Measurements from ENCODE around the gene PSMD13.
"Not testable (repeated sequence)": the region's sequence is repeated elsewhere in the genome, so short reads cannot be mapped to it uniquely, and the experiment has no call there.

Gene PSMD13

GRCh38 chr11:217704-218103 is 19.1 kb upstream of the PSMD13 start:
- no peak for DNase-seq (ENCODE audit: low read depth in 2 of 2)

DNA sequence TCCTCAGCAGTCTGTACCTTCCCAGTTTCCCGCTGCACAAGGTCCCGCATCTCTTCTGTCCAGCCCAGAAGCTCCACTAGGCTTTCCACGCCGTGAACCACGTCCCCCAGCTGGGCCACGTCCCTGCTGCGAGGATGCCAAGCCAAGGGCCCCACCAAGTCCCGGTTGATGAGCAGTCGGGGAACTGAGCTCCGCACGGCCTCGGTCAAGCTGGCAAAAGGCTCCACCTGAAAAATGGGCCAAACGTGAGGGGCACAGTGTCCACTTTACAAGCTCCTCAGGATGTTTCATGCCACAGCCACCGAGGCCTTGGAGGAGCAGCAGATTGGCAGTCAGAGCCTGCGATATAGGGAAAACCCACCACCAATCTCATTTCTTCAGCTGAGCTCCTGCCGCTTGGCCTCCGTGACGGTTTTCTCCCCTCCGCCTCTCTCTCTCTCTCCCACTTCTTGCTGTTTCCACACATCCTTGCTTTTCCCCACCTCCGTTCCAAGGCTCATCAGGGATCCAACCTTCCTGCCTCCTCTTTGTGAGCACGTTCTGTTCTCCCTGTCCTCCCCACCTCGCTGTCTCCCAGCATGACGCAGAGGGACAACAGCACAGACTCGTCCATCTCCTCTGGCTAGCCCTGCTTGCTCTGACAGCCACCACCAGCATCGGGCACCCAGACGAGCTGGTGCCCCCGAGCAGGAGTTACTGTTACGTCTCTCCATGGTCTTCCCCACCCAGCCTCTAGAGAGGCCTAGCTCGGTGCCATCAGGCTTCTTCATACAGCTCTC is 17.8 kb upstream of the PSMD13 start:
- DNase-seq (ENCODE audit: low read depth in 2 of 2), result no peak

- DNase-seq (ENCODE audit: low read depth in 2 of 2), result not testable (repeated sequence)
These were observed 16.0 kb upstream of the PSMD13 start for GRCh38 chr11:220641-221215.

DNA sequence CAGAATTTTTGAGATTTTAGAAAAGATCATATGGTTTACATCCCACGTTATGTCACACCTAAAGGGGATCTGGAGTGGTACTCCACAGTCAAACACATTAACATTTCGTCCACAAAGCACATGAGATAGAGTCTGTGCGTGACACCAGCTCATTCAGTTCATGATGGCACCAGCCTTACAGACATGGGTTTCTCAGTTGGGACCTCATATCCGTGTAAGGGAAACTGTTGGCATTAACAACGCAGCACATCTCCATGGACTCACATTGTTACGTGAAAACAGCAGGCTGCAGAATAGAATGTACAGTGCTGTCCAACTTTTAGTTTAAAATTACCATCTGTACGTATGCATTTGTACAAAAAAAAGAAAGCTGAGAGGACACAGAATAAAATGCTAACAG is 15.2 kb upstream of the PSMD13 start:
- no peak for DNase-seq (ENCODE audit: low read depth in 2 of 2)

DNA sequence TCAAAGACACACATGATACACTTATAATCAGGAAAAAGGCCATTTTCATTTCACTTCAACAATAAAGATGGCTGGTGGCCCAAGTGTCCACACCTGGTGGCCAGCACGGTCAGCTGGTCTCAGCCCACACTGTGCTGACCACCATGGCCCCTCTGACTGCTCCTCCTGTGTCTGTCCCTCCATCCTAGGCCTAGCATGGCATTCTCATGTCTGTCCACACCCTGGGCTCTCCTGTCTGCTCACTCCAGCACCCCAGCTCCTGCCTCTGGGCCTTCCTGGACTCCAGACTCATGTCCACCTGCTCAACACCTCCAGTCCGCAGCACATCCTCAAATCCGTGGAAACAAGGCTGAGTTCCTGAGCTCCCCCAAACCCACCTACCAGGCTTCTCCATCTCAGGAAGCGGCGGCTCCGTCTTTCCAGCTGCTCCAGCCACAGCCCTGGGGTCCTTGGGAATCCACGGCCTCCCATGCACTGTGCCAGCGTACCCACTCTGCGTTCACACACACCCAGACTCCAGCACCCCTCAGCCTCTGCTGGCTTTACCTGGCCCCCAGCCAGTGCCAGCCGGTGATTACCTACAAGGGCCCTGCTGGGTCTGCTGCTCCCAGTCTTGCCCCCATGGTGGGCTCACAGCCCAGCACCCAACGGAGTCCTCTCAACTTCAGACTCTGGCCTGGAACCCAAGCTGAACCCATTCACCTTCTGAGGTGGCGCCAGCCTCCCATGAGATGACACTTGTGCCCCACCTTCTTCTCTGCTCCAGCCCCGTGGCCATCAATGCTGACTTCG is 14.6 kb upstream of the PSMD13 start:
- no peak for DNase-seq (ENCODE audit: low read depth in 2 of 2)

DNA sequence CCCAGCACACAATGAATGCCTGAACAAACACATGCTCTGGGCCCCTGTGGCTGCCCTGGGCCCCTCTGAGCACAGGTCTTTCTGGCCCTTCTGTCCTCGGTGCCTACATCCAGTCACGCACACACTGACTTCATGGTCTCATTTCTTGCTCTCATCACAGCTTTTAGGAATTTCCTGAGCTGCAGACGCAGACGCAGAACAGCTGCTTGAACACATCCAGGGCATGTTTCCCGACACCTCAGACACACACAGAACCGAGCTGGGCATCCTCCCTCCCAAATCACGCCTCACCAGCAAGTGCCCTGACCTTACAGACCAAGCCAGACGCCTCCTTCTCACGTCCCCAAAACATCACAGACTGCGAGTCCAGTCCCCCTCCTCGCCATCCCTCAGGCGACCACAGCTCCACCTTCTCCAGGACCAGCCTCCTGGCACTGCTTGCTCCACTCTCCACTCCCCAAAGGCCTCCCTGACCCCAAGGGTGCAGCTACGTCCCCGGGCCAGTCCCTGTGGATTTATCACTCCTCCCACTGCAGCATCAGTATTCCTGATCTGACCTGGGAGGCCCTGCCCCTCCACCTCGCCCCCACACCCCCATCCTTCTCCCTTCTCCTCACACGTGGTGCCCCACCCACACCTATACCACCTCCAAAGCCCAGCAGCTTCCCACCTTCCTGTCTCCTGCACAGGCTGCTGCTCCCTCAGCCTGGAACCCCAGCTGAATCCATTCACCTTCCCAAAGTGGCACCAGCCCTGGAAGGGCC is 13.6 kb upstream of the PSMD13 start:
- DNase-seq (ENCODE audit: low read depth in 2 of 2), result no peak

GRCh38 chr11:223884-224283 is 12.9 kb upstream of the PSMD13 start:
- no peak for DNase-seq (ENCODE audit: low read depth in 2 of 2)

- no peak for DNase-seq (ENCODE audit: low read depth in 2 of 2)
These were observed 12.4 kb upstream of the PSMD13 start for GRCh38 chr11:224424-224823.

- DNase-seq (ENCODE audit: low read depth in 2 of 2), result no peak
These were observed 10.9 kb upstream of the PSMD13 start for GRCh38 chr11:225734-226453.

DNA sequence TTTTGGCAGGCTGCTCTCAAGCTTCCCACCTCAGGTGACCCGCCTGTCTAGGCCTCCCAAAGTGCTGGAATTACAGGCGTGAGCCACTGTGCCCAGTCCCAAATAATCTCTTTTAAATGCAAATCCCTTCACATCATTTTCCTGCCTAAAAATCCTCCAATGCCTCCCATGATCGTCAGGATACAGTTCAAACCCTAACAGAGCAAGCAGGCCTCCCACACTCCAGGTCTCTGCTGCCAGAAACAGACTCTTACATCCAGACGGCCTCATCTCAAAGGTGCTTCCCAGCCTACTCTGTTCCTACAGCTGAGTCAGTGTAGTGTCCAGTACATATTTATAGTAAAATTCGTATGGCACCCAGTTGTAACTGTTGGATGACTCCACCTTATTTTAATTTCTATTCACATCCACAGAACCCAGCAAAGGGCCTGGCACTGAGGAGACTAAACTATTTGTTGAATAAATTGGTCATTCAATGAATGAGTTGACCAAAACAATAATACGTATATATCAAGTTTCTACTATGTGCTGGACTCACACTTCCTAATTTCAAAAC is 8.9 kb upstream of the PSMD13 start:
- DNase-seq (ENCODE audit: low read depth in 2 of 2), result no peak

DNA sequence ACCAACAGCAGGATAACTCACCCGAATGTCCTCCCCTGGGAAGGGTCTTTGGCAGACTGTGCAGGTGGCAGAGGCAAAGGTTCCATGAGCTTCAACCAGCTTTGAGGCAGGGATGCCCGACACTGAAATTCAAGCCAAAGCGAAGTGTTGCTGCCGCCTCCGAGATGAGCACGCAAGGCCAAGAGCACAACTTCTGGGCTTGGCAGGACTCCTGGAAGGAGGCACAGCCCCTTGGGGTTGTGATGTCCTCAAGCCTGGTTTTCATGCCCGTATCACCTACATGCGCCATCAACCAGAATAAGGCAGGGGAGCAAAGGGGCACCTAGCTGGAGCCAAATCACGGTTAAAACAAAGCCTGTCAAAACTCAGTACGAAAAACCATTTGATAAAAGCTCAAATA is 6.3 kb upstream of the PSMD13 start:
- DNase-seq (ENCODE audit: low read depth in 2 of 2), result no peak

GRCh38 chr11:232783-233565 is 3.8 kb upstream of the PSMD13 start:
- DNase-seq (ENCODE audit: low read depth in 2 of 2), result no peak

GRCh38 chr11:235180-235579 is 1.6 kb upstream of the PSMD13 start:
- no peak for DNase-seq (ENCODE audit: low read depth in 2 of 2)

DNA sequence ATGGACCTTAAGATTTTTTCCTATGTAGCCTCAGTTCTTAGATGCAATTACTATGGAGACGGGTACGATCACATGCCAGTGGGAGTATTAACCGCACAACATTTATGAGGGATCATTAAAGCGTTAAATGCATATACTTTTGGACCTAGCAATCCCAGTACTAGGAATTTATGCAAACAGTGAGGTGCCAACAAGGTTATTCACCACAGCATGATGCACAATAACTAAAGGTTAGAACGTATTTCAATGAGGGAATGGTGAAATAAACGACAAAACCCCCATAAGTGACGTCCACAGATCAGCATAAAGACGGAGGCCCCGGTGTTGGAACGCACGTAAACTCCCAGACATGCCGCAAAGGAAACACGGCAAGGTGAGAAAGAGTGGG is 1.2 kb upstream of the PSMD13 start:
- DNase-seq (ENCODE audit: low read depth in 2 of 2), result peak in 1 of 2 donors; percentile 60

DNA sequence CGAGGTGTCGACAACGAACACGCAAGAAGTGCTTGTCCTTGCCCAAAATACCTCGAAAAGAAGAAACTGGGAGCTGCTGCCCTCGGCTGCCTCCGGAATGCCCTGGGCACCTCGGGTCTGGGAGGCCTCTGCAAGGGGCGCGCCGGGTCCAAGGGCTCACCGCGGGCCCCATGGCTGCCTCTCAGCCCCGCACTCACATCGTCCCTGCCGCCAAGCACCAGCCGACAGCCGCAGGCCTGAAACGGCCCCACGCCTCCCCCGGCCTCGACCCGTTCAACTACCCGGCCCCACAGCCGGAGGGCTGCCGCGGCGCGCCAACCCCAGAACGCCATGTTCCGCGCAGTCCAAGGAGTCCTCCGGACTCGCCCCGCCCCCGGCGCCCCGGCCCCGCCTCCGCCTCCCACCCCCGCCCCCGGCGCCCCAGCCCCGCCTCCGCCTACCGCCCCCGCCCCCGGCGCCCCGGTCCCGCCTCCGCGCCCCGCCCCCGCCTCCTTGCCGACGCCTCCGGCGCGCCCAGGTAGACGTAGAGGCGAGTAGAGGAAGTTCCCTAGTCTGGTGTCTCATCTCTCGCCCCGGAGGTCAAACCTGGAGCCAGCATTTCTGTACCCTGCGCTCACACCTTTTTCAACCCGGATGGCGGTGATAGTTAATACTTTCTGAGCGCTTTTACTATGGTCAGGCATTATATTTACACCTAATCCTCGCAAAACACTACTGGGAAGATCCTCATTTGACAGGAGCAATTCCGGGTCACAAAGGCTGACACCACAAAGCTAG is 591 bp upstream of the PSMD13 start, which contains the start of gene SIRT3:
Gene SIRT3 (minus strand): TSS at position 346 of the 777 bp plus-strand sequence. CDS start 14 bp downstream, at position 332.
- peak; percentile 66 to 73 for DNase-seq (ENCODE audit: low read depth in 2 of 2)

DNA sequence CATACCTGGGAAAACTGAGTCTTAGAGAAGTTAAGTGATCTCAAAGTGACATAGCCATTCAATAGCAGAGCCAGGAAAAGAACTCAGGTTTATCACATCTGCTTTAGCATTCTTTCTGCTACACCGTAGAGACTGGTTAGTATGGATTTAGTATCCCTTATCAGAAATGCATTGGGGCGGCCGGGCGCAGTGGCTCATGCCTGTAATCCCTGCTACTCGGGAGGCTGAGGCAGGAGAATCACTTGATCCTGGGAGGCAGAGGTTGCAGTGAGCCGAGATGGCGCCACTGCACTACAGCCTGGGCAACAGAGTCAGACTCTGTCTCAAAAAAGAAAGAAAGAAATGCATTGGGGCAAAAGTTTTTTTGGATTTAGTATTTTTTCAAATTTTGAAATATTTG is 1.6 kb downstream of the PSMD13 start:
- not testable (repeated sequence) for DNase-seq (ENCODE audit: low read depth in 2 of 2)

GRCh38 chr11:240315-240714 is 3.5 kb downstream of the PSMD13 start:
- no peak for DNase-seq (ENCODE audit: low read depth in 2 of 2)

GRCh38 chr11:241634-242033 is 4.9 kb downstream of the PSMD13 start:
- no peak for DNase-seq (ENCODE audit: low read depth in 2 of 2)

GRCh38 chr11:244376-244775 is 7.6 kb downstream of the PSMD13 start:
- DNase-seq (ENCODE audit: low read depth in 2 of 2), result no peak
